ENCODE results near the gene ZRANB2.

The ZRANB2 gene

DNA sequence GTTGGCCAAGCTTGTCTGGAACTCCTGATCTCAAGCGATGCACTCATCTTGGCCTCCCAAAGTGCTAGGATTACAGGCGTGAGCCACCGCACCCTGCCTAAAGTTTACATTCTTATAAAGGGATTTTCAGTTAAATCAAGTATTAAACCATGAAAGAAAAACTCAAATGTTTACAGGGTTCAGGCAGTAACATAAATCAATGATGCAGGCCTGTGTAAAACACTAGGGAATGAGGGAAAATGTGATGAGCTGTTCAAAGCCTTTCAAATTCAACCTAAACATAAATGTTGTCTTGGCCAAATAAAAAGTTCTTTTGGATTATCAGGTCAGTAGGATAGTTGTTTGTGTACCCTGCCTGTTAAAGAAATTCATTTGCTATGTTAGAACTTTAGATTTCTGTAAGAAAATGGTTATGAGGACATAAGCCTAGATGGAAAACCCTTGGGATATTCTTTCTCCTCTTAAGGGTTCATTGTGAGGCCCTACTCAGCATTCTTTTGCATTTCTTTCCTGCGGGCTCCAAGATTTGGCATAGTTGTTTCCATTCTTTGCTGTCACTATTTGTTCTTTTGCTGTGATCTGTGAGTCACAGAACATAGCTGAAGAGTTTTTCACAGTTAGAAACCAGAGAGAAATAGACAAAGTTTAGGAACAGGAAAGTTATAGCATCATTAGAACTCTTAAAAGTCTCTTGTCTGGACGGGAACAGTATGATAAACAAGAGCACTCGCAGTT lies 8.9 kb upstream of the ZRANB2 start:
- TF ChIP-seq, protein P1, sequence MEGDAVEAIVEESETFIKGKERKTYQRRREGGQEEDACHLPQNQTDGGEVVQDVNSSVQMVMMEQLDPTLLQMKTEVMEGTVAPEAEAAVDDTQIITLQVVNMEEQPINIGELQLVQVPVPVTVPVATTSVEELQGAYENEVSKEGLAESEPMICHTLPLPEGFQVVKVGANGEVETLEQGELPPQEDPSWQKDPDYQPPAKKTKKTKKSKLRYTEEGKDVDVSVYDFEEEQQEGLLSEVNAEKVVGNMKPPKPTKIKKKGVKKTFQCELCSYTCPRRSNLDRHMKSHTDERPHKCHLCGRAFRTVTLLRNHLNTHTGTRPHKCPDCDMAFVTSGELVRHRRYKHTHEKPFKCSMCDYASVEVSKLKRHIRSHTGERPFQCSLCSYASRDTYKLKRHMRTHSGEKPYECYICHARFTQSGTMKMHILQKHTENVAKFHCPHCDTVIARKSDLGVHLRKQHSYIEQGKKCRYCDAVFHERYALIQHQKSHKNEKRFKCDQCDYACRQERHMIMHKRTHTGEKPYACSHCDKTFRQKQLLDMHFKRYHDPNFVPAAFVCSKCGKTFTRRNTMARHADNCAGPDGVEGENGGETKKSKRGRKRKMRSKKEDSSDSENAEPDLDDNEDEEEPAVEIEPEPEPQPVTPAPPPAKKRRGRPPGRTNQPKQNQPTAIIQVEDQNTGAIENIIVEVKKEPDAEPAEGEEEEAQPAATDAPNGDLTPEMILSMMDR (IDR thresholded peaks at IDR 0.05; ENCODE audit: insufficient read depth, low read length, poor library complexity, severe bottlenecking) = no peak
- Histone ChIP-seq H3K27me3 (replicated peaks; ENCODE audit: control insufficient read depth, insufficient read depth, low read length) (no peaks in the 10 kb centered on the region), H3K36me3 (ENCODE audit: control insufficient read depth, insufficient read depth, low read length) (no peaks in the 10 kb centered on the region), H3K4me3 (replicated peaks; ENCODE audit: low read depth, low read length) (no peak overlapping the region)
- no peak for DNase-seq (ENCODE audit: extremely low read depth, insufficient read length)

DNA sequence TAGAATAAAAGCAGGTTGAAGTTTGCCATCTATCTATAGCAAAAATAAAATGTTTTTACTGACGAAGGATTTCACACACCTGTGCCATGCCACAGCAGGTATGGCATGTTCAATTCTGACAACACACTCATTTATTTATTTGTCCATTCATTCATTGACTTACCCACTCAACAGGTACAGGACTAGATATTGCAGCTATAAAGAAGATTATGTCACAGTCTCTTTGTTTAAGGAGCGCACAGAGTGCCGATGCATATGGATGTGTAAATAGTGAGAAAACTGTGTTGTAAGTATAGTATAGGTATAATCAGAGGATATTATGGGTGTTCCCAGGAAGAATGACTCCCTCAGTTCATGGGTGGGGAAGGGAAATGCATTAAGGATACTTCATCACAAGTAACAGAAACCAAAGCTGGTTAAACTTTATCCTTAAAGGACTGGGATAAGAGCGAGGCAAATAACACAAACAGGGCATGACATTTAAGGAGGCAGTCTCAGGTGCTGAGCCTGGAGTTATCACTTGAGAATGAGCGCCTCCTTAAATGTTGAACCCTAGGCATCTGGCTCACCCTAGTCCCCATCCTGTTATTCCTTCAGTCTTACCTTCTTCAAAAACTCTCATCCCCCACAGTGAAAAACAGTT lies 7.9 kb upstream of the ZRANB2 start:
- TF ChIP-seq, protein P1 (IDR thresholded peaks at IDR 0.05; ENCODE audit: insufficient read depth, low read length, poor library complexity, severe bottlenecking) = no peak
- H3K36me3 ChIP-seq (ENCODE audit: control insufficient read depth, insufficient read depth, low read length) = no peaks in the 10 kb centered on the region
- no peaks in the 10 kb centered on the region for H3K27me3 ChIP-seq (replicated peaks; ENCODE audit: control insufficient read depth, insufficient read depth, low read length)
- no peak overlapping the region for H3K4me3 ChIP-seq (replicated peaks; ENCODE audit: low read depth, low read length)
- DNase-seq (ENCODE audit: extremely low read depth, insufficient read length) = no peak

DNA sequence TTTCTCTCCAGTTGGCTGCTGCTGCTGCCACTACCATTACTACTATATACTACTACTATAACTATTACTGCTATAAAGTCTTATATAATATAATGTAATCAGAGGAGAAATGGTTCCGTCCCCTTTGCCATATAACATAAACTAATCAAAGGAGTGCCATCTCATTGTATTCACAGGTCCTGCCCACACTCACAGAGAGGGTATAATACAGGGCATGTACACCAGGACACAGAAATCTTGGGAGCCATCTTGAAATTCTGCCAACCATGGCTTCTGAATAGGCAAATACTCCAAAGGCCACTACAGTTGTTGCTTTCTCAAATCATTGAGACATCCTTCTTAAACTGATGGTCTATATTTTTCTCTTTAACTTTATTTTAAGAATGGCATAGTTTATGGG lies 6.9 kb upstream of the ZRANB2 start:
- no peak for DNase-seq (ENCODE audit: extremely low read depth, insufficient read length)
- TF ChIP-seq, protein P1 (IDR thresholded peaks at IDR 0.05; ENCODE audit: insufficient read depth, low read length, poor library complexity, severe bottlenecking) = no peak
- no peak overlapping the region for H3K4me3 ChIP-seq (replicated peaks; ENCODE audit: low read depth, low read length)
- H3K36me3 ChIP-seq (ENCODE audit: control insufficient read depth, insufficient read depth, low read length) = no peaks in the 10 kb centered on the region
- no peaks in the 10 kb centered on the region for H3K27me3 ChIP-seq (replicated peaks; ENCODE audit: control insufficient read depth, insufficient read depth, low read length)

DNA sequence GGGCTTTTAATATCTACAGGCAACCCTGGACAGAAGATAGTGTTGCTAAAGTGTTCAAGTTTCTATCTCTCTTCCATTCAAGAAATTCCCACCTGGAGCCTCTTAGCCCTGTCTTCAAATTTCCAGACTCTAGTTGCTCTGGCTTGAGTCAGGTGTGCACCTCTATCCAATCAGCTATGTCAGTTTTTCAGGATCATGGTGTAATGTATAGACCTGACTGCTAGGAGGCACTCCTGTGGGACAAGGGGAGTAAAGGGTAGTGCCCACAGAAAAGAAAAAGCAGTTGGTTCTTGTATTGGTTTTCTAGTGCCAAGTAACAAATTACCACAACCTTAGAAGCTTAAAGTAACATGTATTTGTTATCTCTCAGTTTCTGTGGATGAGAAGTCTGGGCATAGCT lies 6.2 kb upstream of the ZRANB2 start:
- TF ChIP-seq, protein P1 (IDR thresholded peaks at IDR 0.05; ENCODE audit: insufficient read depth, low read length, poor library complexity, severe bottlenecking) = no peak

DNA sequence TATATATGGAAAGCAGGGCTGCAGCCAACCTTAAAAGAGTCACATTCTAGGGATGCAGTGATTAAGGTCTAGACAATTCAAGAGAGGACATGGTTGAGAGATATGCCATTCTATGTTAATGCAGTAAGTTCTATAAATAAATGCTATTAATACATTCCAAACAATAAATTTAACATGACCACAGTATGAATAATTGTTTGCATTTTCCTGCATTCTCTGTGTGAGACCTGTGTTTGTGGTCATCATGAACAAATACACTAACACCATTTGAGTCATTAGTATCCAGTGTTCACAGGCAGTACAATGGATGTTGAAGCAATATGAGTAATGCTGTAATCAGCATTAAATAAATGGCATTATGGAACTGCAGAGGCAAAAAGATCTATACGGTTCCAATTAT lies 5.5 kb upstream of the ZRANB2 start:
- Histone ChIP-seq H3K4me3 (replicated peaks; ENCODE audit: low read depth, low read length) (no peak overlapping the region), H3K27me3 (replicated peaks; ENCODE audit: control insufficient read depth, insufficient read depth, low read length) (no peaks in the 10 kb centered on the region), H3K36me3 (ENCODE audit: control insufficient read depth, insufficient read depth, low read length) (no peaks in the 10 kb centered on the region)
- TF ChIP-seq, protein P1 (IDR thresholded peaks at IDR 0.05; ENCODE audit: insufficient read depth, low read length, poor library complexity, severe bottlenecking) = no peak
- DNase-seq (ENCODE audit: extremely low read depth, insufficient read length) = no peak

More for the DNA sequence above, 6.2 kb upstream of the ZRANB2 start:
- DNase-seq (ENCODE audit: extremely low read depth, insufficient read length) = no peak
- no peaks in the 10 kb centered on the region for H3K27me3 ChIP-seq (replicated peaks; ENCODE audit: control insufficient read depth, insufficient read depth, low read length)
- H3K36me3 ChIP-seq (ENCODE audit: control insufficient read depth, insufficient read depth, low read length) = no peaks in the 10 kb centered on the region
- H3K4me3 ChIP-seq (replicated peaks; ENCODE audit: low read depth, low read length) = no peak overlapping the region
